NCI-H1417 (cell line): ENCODE measurements around the gene NAPSA.
A peak's percentile ranks its signal among the peaks of the same experiment; 100 is the strongest.

Experiments
- DNase-seq, 3 experiments: peaks; one replicate each; lab custom pipeline; 2025; lab: John Stamatoyannopoulos, UW

NAPSA gene

DNA sequence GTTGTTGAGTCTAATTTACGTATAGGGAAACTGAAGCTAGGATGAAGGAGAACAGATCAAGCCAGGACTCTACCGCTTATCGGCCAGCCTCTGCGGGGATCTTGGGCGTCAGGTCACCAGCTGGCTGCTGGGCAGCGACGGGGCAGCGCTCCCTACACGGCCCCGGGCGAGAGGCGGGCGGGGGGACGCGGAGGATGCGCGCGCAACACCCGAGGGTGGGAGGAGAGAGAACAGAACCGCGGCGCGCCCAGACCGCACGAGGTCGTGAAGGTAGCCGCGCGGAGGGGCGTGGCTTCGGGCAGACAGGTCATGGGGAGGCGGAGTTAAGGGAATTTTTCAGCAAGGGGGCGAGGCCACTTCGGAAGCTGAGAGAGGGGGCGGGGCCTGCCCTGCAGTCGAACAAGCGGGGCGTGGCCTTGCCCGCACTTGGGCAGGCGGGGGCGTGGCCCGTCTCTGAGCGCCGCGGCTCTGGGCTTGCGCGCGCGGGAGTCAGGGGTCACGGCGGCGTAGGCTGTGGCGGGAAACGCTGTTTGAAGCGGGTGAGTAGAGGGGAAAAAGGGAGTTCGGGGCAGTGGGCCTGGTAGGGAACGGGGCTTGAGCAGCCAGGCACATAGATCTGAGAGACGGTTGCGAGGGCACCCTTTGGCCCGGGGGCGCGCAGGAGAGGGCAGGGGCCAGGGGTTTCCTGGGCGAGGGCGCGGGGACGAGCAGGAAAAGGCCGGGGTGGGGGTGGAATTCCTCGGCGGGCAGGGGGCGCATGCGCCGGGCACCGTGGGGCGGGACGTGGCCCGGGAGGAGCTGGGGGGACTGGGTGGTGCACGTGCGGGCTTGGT is 18.6 kb upstream of the NAPSA start, which contains the start of gene POLD1:
Gene POLD1 (plus strand): TSS at position 496 of the 833 bp plus-strand sequence. CDS start 14,505 bp downstream, outside the sequence.
- peak; percentile 97 to 99 (median 99) for DNase-seq

DNA sequence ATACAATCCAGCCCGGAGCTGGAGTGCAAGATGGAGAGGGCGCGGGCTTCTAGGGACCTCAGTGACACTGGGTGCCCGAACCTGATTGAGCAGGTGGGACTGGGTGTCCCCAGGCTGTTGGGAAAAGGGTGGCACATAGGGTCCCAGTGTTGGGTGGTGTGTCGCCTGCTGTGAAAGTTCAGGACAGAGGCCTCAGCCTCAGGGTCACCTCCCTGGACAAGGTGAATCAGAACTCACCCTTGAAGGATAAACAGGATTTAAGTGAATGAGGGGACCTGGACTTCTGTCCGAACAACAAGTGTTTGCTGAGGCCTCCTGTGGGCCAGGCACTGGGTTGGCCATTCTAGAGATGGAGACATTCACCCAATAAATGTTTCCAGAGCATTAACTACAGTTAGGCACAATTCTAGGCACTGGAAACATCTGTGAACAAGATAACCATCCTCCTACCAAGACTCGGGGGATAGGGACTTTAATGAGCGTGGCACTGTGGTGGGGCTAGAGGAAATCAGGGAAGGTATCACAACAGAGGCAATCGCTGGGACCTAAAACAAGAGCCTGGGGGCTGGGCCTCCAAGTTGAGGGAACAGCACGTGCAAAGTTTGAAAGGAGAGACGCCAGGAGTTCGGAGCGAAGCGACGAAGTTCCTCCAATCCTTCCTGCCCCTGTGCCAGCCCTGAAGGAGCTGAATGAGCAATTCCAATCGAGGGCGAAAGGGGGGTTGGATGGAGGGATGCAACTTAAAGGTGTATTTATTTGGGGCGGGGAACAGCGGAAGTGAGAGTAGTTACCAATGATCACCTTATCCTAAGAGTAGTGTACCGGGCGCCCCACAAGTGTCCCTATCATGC is 17.8 kb upstream of the NAPSA start:
- no peak for DNase-seq

DNA sequence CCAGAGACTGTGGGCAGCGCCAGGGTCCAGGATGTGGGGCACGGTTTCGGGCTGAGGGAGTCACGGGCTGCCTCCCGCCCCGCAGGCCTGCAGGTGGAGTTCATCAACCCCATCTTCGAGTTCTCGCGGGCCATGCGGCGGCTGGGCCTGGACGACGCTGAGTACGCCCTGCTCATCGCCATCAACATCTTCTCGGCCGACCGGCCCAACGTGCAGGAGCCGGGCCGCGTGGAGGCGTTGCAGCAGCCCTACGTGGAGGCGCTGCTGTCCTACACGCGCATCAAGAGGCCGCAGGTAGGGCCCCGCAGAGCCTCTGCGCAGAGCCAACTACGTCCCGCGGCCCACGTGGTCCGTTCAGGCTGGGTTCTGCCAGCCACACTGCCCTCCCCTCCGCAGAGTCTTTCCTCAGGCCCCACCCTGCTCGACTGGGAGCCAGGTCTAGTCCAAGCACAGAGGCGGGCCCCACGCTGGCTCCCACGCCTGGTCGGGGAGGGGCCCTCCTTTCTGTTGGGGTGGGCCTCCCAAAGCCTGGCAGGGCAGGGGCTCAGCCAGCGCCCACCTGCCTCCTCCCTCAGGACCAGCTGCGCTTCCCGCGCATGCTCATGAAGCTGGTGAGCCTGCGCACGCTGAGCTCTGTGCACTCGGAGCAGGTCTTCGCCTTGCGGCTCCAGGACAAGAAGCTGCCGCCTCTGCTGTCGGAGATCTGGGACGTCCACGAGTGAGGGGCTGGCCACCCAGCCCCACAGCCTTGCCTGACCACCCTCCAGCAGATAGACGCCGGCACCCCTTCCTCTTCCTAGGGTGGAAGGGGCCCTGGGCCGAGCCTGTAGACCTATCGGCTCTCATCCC is 16.7 kb upstream of the NAPSA start:
- no peak for DNase-seq

DNA sequence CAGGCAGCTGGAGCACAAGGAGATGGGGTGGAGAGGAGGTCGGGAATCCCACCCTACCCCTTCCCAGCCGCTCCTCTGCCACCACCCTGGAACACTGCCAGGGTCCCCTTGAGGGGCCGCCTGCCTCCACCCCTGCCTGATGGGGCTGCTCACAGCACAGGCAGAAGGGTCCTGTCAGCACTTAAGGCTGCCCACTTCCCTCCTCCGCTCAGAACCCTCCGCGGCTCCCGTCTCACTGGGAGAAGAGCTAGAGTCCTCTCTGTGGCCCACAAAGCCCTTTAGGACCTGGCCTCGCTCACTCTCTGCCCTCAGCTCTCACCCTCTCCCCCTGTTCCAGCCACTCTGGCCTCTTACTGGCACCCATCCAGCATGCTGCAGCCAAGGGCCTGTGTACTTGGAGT is 15.3 kb upstream of the NAPSA start:
- no peak for DNase-seq

DNA sequence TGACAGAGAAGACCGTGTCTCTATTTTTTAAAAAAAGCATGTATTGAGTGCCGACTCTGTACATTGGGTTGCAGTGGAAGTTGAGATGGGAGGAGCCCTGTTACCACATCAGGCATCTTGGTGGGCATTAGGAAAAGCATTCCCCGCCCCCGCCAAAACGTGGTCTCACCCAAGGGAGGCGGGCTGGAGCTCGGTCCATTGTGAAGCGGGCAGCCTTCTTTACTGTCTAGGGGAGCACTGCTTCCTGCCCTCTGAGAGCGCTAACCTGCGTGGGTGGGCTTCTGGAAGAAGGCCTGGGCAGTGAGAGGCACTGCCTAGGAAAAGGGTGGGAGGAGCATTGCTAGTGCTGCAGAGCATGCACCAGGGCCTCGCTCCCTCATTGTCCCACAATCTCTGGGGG is 14.7 kb upstream of the NAPSA start:
- DNase-seq, result no peak

DNA sequence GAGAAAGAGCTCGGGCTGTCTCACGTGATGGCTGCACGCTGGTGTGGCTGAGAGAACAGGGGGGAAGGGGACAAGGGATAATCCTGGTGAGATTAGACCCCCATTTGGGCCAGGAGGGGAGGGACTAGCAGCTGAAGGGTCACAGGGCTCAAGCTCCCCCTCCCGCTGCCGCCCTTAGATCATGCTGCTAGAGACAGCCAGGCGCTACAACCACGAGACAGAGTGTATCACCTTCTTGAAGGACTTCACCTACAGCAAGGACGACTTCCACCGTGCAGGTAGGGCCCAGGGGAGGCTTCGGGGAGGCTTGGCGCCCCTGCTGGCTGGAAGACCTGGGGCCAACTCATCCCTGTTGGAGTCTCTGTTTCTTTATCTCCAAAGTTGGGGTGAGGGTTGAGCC is 14.2 kb upstream of the NAPSA start:
- DNase-seq, result no peak

DNA sequence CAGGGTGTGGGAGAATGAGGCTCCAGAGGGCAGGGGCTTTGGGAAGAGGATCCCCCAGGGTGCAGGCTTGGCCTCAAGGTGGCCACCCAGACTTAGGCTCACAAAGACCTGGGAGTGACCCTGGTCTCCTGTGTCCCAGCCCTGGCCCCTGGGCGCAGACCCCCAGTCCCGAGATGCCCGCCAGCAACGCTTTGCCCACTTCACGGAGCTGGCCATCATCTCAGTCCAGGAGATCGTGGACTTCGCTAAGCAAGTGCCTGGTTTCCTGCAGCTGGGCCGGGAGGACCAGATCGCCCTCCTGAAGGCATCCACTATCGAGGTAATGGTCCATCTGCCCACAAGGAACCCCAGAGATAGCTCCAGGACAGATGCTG is 13.4 kb upstream of the NAPSA start:
- no peak for DNase-seq

DNA sequence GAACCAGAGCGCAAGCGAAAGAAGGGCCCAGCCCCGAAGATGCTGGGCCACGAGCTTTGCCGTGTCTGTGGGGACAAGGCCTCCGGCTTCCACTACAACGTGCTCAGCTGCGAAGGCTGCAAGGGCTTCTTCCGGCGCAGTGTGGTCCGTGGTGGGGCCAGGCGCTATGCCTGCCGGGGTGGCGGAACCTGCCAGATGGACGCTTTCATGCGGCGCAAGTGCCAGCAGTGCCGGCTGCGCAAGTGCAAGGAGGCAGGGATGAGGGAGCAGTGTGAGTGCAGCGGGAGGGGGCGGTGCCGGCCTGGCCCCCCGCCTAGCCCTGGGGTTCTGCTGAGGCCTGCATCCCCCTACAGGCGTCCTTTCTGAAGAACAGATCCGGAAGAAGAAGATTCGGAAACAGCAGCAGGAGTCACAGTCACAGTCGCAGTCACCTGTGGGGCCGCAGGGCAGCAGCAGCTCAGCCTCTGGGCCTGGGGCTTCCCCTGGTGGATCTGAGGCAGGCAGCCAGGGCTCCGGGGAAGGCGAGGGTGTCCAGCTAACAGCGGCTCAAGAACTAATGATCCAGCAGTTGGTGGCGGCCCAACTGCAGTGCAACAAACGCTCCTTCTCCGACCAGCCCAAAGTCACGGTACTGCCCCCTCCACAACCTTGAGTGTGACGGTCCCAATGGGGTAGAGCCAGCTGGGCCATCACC is 12.9 kb upstream of the NAPSA start:
- no peak for DNase-seq

DNA sequence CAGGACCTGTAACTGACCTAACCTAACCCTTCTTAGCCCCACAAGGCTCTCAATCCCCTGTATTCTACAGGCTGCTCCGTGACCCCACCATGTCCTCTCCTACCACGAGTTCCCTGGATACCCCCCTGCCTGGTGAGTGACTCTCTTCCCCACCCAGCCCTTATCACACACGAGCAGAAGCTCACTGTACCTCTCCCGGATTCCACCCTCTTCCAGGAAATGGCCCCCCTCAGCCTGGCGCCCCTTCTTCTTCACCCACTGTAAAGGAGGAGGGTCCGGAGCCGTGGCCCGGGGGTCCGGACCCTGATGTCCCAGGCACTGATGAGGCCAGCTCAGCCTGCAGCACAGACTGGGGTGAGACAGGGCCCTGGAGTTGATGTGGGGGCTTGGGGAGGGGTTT is 12.1 kb upstream of the NAPSA start:
- no peak for DNase-seq

DNA sequence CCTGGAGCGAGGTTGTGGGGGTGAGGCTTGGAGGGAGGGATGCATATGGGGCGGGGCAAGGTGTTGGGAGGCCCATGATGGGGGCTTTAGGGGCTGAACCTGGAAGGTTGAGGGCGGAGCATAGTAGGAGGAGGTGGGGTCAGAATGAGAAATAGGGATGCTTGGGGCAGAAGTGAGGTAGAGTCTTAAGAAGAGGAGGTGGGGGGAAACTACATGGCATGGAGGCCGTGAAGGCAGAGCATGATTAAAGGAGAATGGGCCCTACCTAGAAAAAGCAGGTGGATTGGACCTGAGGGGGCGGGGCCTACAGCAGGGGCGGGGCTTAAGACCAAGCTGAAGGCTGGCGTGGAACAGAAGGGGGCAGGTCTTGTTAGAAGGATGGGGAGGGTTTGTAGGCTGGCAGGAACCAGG is 11.6 kb upstream of the NAPSA start:
- DNase-seq, result peak; percentile 58 to 83 (median 65)

DNA sequence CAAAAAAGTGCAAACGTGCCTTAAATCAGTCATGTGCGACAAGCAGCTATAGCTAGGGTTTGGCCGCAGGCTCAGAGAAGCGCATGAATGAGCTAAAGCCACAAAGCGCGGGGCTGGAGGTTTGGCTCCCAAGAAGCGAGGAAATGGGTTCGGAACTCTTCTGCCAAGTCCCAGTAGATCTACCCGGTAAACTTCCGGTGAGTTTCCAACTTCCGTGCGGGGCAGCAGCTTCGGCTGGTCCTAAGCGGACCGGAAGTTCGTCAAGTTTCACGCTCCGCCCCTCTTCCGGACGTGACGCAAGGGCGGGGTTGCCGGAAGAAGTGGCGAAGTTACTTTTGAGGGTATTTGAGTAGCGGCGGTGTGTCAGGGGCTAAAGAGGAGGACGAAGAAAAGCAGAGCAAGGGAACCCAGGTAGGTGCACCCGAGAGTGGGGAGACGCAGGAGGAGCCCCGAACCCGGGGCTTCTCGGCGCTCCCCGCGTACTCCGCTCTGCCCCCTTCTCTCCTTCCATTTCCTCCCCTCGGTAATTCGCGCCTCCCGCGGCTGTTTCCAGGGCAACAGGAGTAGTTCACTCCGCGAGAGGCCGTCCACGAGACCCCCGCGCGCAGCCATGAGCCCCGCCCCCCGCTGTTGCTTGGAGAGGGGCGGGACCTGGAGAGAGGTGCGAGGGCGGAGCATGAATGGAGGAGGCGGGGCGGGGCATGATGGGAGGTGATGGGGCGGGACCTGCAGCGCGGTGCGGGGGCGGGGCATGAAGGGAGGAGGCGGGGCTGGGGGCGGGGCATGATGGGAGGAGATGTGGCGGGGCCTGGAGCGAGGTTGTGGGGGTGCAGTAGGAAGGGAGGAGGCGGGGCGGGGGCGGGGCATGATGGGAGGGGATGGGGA is 11.0 kb upstream of the NAPSA start, which contains the start of gene NR1H2:
Gene NR1H2 (plus strand): TSS at position 292 of the 885 bp plus-strand sequence. CDS start 1,149 bp downstream, outside the sequence.
- peak; percentile 91 to 99 (median 97) for DNase-seq

DNA sequence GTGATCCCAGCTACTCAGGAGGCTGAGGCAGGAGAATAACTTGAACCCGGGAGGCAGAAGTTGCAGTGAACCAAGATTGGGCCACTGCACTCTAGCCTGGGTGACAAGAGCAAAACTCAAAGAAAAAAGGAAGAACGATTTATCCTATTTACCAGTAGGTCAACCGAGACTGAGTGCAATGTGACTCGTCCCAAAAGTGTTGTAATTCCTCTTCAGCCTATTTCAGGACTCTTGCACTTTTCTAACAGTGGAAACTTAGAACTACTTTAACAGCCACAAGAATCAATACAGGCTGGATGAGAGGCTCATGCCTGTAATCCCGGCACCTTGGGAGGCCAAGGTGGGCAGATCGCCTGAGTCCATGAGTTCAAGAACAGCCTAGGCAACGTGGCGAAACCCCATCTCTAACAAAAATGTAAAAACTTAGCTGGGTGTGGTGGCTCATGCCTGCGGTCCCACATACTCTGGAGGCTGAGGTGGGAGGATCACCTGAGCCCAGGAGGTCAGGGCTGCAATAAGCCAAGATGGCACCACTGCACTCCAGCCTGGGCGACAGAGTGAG is 6.6 kb upstream of the NAPSA start:
- no peak for DNase-seq

DNA sequence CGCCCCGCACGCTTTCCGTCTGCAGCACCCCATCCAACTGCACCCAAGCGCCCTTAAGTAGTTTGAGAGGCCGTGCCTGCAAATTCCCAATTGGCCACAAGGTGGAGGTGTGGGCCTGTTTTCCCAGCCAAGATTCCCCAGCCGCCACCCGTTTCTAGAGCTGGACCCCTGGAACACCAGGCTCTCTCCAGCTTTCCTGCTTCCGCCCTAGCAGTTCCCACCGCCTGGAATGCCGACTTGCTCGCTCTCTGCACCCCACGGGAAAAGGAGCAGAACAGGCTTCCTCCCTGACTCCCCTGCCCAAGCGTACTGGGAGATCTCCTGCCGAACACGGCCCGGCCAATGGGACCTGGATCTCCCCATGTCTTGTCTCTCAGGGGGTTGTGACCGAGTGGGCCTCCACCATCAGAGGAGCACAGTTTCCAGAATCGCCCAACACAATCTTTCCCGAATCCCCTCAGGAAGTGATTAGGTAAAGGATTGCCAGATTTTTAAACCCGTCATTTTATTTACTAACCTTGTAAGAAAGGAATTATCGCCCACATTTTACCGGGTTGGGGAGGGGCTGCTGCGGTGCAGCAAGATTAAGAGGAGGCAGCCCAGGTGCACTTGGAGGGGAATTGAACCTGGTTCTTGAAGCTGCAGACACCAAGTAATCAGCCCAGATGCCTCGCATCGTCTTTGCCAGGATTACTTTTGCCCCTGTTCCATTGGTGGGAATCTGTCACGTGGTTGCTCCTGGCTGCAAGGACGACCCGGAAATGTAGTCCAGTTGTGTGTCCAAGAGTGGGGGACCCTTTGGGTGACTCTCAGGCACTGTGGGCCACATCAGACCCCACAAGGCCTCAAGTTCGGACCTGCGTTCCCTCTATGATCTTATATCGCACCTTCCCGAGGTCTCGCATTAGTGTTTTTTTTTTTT is 3.5 kb upstream of the NAPSA start:
- DNase-seq, result peak; percentile 69 to 90 (median 84)

DNA sequence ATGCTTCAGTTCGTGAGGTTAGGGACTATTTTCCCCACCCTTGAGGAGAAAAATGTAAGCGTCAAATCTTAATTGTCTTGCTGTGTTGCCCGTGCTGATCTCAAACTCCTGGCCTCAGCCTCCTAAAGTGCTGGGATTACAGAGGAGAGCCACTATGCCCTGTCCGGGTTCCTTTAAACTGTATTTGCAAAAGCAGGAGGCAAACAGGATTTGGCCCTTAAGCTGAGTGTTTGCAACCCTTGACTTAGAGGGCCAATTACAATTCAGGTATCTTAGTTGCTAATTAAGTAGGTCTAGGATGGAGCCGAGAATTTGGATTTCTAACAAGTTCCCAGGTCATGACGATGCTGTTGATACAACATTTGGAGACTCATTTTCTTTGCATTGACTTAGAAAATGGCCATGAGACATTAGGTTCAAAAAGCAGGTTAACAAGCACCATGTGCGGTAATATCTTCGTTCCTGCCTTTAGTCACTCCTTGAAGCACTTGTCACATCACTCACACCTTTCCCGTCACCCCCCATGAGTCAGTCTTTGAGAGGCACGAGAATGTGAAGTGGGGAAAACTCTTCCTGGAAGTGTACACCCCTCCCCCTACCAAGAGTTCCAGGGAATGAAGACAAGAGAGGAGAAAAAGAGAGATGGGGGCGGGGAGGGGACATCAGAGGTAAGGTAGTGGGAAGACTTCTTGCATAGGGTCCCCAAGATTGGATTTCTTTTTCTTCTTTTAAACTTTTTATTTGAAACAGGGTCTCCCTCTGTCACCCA is 2.6 kb downstream of the NAPSA start:
- no peak for DNase-seq

DNA sequence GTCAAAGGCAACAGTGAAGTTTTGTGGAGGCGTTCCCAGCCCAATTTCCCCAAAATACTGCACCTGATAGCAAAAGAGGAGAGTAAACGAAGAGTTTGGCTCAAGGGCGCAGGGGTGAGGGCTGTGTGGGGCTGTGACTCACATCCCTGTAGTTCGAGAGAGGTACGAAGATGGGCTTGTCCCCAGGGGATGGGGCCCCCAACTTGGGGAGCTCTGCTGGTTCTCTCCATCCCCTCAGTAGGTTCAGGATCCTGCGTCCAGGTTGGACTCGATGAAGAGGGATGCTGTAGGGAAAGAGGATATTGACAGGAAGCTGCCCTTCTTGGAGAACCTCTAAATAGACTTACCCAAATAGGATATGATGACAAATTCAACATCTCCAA is 3.4 kb downstream of the NAPSA start:
- no peak for DNase-seq

DNA sequence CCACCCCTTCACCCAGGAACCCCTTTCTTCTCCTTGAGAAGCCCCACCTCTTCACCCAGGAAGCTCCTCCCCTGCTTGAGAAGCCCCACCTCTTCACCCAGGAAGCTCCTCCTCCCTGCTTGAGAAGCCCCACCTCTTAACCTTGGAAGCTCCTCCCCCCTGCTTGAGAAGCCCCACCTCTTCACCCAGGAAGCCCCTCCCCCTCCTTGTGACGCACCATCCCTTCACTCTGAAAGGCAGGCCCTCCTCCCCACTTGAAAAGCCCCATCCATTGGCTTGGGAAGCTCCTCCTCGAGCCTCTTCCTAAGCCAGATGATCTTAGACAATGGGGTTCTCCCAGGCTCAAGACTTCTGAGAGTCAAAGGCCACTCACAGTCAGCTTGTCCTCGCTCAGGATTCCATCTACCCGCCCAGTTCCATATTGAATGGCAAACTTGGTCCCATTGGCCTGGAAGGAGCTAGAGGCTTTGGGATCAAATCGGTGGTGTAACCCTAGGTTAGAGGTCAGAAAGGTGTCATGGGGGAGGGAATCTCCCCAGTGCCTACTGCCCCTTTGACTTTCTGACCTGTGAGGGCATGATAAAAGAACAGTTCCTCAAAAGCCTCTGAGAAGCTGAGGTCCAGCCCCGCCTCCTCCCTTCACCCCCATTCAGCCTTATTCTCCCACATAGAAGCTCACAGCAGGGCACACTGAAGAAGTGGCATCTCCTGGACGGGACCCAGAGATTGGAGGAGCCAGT is 4.0 kb downstream of the NAPSA start:
- no peak for DNase-seq

DNA sequence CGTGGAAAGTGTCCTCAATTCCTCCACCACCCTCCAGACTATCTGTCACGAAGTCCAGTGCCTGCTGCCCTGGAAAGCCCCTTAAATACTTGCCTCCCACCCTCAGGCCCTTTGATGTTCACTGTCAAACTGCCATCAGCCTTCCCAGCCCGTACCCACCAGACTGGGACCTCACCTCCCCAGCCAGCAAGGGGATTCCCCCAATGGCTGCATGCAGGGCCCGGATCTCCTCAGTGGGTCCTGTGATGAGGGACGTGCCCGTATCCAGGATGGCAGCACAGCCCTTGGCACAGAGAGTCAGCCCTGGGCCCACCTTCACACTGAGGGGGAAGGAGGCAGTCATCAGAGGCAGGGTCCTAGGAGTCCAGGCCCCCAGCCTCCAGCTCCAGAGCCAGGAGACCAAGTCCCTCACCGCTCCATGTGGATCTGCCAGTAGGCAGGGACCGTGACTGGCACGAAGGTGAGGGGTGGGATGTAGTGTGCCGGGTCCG is 6.1 kb downstream of the NAPSA start:
- DNase-seq, result no peak
